NCI-H1417 treated with DMSO at 0.1 percent for 48 hours (cell line): ENCODE data around the gene C1QL4.

Source experiments
- DNase-seq: peaks from one replicate; lab custom pipeline; 2025; lab: John Stamatoyannopoulos, UW

The C1QL4 gene

DNA sequence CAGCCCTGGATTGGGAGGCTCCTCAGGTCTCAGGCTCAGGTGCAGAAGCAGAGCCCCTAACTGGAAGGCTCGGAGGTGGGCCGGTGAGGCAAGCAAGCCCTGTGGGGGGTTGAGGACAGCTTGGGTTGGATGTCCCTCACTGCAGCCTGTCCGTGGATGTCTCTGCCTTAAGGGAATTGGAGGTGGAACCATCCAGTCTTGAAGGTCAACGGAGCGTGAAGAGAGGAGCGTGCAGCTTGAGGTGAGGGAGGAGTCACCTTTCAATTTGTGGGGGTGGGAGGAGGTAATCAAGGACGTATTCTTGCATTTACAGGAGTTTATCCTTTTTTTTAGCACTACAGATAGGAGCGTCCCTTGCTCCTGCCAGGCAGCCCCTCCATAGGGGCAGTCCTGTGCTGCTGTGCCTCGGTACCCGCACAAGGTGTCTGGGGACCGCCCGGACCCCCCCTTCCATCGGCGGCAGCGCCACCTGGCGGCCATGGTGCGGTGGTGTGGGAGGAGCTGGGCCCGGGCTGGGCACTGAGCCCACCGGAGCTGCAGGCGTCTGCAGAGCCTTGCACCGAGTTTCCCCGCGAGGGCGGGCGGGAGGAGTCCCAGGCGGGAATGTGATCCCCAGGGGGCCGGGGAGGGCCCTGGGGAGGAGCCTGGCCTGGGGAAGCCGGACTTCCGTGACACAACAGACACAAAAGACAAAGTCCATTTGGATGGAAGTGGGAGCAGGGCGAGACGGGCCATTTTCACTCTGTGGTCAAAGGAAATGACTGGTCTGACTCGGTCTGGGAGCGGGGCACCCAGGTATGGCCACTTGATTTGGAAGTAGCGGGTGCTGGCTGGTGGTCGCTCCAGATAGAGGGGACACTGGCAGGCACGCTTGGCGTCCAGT is 10.6 kb upstream of the C1QL4 start:
- no peak for DNase-seq

GRCh38 chr12:49346659-49347310 is 9.8 kb upstream of the C1QL4 start, which contains the start of gene DNAJC22:
DNAJC22 (plus strand) TSS chr12:49346888; CDS start chr12:49348873, 1,985 bp downstream.
- no peak for DNase-seq

DNA sequence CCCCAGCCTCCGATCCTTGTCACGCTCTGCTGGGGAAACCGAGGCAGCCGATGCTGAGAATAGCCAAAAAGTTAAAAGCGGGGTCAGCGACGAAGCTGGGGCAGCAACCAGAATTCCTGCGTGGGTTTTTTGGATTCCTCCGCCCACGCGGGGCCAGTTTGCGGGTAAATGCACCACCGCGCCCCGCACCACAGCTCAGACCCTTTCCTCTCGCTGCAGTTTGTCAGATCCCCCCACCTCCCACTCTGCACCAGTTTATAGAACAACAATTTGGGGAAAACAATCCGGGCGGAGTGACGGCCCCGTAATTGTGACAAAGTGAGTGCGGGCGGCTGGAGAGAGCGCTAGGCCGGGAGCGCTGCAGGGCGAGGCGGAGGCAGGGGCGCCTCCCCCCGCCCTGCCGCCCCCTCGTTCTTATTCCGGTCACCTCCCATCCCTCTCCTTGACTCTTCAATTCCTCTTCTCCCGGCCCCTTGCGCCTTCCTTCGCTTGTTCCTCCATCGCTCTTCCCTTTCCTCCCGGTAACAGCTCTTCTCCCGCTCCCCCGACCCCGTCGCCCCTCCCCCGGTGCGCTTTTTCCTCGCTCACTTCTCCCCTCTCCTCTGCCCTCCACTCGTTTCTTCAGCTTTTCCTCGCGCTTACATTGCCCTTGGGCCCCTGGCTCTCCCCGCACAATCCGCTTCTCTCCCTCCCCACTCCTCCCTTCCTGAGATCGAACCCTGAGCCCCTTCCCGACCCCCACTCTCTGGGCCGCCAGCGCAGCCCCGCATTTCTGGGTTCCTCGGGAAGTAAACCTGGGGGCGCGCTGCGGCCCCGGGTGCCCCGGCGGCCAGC is 9.1 kb upstream of the C1QL4 start:
- no peak for DNase-seq

GRCh38 chr12:49345051-49345824 is 8.2 kb upstream of the C1QL4 start:
- DNase-seq: no peak

- DNase-seq: no peak
These were observed 7.6 kb upstream of the C1QL4 start for GRCh38 chr12:49344486-49345050.

- no peak for DNase-seq
These were observed 6.1 kb upstream of the C1QL4 start for GRCh38 chr12:49342914-49343731.

GRCh38 chr12:49342066-49342913 is 5.3 kb upstream of the C1QL4 start:
- DNase-seq: no peak

GRCh38 chr12:49341777-49342065 is 4.7 kb upstream of the C1QL4 start:
- no peak for DNase-seq

- no peak for DNase-seq
These were observed 4.2 kb upstream of the C1QL4 start for GRCh38 chr12:49340971-49341776.

DNA sequence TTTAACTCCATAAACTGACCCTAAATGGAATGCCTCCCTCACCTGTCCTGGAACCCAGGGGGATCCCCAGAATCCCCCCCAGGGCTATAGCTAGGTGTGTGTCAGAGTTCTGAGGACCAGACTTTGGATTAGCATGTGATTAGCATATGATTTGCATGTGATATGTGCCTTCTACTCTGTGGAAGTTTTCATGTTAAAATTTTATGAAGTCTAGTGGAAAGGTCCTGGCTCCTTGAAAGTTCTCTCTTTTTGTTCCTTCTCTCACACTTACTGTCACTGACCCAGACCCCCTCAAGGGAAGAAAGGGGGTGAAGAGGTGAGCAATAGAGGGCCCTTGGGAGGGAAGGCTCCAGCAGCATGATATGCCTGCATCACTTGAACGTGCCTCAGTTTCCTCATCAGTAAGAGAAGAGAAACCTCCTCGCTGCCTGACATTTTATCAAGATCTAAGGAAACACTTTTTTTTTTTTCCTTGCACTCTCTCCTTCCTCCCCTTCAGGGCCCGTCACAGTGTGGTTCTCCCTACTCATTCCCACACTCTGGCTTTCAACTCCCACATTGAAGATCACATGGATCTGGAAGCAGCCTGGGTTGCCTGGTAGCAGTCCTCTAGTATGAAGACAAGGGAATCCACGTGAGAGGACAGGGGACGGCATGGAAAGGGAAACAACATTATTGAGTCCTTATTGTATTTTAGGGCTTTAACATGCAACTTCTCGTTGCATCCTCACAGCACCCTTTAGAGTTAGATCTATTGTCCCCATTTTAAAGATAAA is 3.3 kb upstream of the C1QL4 start:
- DNase-seq: no peak

DNA sequence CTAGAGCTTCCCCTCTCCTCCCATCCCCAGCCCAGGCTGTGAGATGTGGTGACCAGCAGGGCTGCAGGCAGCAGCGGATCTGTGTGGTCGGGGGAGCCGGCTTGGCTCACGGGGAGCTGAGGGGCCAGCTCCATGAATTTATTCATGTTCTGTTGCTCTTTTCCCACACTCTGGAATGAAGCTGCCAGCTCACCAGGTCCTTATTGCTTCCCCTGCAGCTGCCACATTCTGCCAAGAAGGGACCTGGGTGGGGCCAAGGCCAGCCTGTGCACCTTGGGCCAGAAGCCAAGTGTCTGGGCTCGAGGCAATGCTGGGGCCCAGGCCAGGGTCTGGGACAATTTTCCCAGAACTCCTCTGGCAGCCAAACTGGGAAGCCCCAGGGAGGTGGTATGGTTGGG is 2.5 kb upstream of the C1QL4 start:
- no peak for DNase-seq

DNA sequence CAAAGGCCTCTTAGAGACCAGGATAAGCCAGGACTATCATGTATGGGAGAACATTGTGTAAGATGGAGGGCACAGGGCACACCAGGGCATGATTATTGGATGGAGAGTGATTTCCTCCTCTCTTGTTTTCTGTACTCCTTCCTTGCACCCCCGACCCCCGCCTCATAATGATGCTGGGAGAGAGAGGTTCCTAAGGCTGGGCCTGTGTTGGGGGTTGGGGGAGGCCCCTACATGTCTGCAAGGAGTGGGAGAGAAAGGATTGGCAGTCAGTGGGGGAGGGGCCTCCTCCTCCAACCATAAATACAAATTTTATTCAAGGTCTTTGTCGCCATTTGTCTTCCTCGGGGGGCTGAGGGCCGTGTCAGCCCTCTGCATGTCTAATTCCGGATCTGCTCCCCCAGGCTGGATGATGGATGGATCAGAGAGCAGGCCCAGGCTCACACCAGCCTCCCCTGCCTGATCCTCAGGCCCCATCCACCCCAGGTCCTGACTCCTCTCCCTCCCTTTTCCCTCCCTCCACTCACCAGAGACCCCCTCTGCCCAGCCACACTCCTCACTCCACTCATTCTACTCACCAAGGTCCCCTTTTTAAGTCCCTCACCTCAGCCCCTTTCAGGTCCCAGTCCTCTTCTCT is 2.0 kb upstream of the C1QL4 start:
- no peak for DNase-seq

GRCh38 chr12:49335955-49336644 is 888 bp downstream of the C1QL4 start:
- no peak for DNase-seq

GRCh38 chr12:49335118-49335954 is 1.7 kb downstream of the C1QL4 start:
- no peak for DNase-seq

GRCh38 chr12:49334681-49335080 is 2.3 kb downstream of the C1QL4 start:
- DNase-seq: no peak

GRCh38 chr12:49334226-49334625 is 2.8 kb downstream of the C1QL4 start:
- no peak for DNase-seq
